Muscle layer of colon (tissue), 2 donors: ENCODE data around the gene PCCA.
"Not testable (repeated sequence)": the region's sequence is repeated elsewhere in the genome, so short reads cannot be mapped to it uniquely, and the experiment has no call there.

Experiments
- H3K27ac ChIP-seq: one replicate; pipeline ENCODE4 v1.7.0; 2013; ENCODE audit warnings: low read depth, mild to moderate bottlenecking, low read length, moderate library complexity
- H3K27me3 ChIP-seq, 2 donors: one replicate each; pipeline ENCODE4 v1.7.0; 2013; ENCODE audit warnings: low read length in 2 of 2, mild to moderate bottlenecking in 2 of 2; ENCODE audit not compliant: insufficient read depth in 2 of 2, control insufficient read depth in 1 of 2
- H3K36me3 ChIP-seq: one replicate; pipeline ENCODE4 v1.7.0; 2013; ENCODE audit warnings: mild to moderate bottlenecking, low read length; ENCODE audit not compliant: insufficient read depth
- H3K4me1 ChIP-seq: one replicate; pipeline ENCODE4 v1.7.0; 2013; ENCODE audit warnings: mild to moderate bottlenecking, low read length; ENCODE audit not compliant: insufficient read depth
- H3K4me3 ChIP-seq, 2 donors: one replicate each; pipeline ENCODE4 v1.7.0; 2013; ENCODE audit warnings: low read length in 2 of 2, low read depth in 1 of 2, mild to moderate bottlenecking in 1 of 2, moderate library complexity in 1 of 2
- H3K9ac ChIP-seq: one replicate; pipeline ENCODE4 v1.7.0; 2013; ENCODE audit warnings: low read length
- H3K9me3 ChIP-seq: one replicate; pipeline ENCODE4 v1.7.0; 2013; ENCODE audit warnings: mild to moderate bottlenecking, low read length
- donor health status: abdominal sarcoma.
- donor health status: Adenocarcinoma of cecum.

The PCCA gene

DNA sequence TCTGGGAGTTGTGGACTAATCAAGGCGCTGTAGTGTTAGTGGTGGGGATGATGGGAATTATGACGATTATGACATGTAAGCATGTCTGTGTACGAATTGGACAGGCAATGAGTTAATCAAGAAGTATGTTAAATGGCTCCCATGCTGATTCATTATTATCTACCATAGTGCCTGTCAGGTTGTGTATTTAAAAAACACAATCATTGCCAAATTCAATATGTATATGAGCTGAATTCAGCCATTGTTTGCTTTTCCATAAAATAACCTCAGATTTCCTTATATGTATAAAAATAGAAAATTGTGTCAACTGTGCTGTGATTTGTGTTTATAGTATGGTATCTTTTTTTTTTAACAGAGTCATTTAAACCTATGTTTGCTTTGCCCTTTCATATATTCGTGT lies 37.1 kb downstream of the PCCA start:
- H3K27ac ChIP-seq, result no peak overlapping the region
- no peak overlapping the region for H3K9ac ChIP-seq
- H3K36me3 ChIP-seq, result peaks cover 5% of the 10 kb centered on the region
- peaks cover 12% of the 10 kb centered on the region for H3K4me1 ChIP-seq
- no peak overlapping the region for H3K4me3 ChIP-seq
- H3K9me3 ChIP-seq, result no peaks in the 10 kb centered on the region
- H3K27me3 ChIP-seq, result no peaks in the 10 kb centered on the region

- H3K9me3 ChIP-seq, result no peaks in the 10 kb centered on the region
- peaks cover 12% of the 10 kb centered on the region for H3K4me1 ChIP-seq
- H3K9ac ChIP-seq, result no peak overlapping the region
- H3K4me3 ChIP-seq, result no peak overlapping the region
- H3K27me3 ChIP-seq, result no peaks in the 10 kb centered on the region
- no peaks in the 10 kb centered on the region for H3K36me3 ChIP-seq
- no peak overlapping the region for H3K27ac ChIP-seq
Observed at GRCh38 chr13:100128373-100128772, 39.5 kb downstream of the PCCA start.

DNA sequence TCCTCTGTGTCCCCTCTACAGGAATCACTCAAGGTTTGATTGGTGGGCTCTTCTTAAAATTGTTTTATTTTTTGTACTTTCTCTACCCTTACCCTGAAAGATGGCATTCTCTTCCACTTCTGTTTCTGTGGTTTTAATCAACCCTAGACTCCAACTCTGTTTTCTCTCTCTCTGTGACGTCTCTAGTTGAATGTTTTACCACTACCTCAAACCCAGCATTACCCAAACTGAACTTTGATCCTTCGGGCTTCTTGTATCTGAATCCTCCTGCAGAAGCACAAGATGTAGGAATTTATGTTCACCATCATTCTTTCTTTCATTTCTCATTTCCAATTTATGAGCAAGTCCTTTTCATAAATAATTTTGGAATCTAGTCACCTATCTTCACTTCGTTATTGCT lies 39.9 kb downstream of the PCCA start:
- no peak overlapping the region for H3K27ac ChIP-seq
- H3K4me3 ChIP-seq, result no peak overlapping the region
- H3K4me1 ChIP-seq, result peaks cover 12% of the 10 kb centered on the region
- no peak overlapping the region for H3K9ac ChIP-seq
- no peaks in the 10 kb centered on the region for H3K36me3 ChIP-seq
- H3K27me3 ChIP-seq, result no peaks in the 10 kb centered on the region
- H3K9me3 ChIP-seq, result no peaks in the 10 kb centered on the region

GRCh38 chr13:100129605-100130004 lies 40.7 kb downstream of the PCCA start:
- Histone ChIP-seq H3K9me3 (no peaks in the 10 kb centered on the region), H3K4me1 (peaks cover 12% of the 10 kb centered on the region), H3K27me3 (no peaks in the 10 kb centered on the region), H3K4me3 (no peak overlapping the region), H3K27ac (no peak overlapping the region), H3K9ac (no peak overlapping the region), H3K36me3 (no peaks in the 10 kb centered on the region)

DNA sequence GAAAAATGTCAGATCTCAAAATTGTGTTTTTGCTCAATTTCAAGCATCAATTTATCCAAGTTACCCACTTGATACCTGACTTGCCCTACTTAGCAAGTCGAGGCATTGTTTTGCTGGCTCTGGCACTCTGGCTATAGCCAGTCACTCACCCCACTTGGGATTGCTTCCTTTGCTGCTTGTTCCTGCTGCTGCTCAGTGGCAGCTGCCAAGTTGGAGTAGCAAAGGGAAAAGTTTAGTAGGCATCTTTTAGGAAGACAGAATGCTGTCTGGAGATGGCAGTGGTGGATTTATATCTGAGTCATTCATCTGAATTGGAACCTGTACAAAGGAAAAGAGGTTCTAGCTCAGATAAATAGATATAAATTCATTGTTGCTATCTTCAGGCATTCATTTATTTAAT lies 41.2 kb downstream of the PCCA start:
- Histone ChIP-seq H3K36me3 (no peaks in the 10 kb centered on the region), H3K4me1 (peaks cover 12% of the 10 kb centered on the region), H3K9me3 (no peaks in the 10 kb centered on the region), H3K4me3 (no peak overlapping the region), H3K9ac (no peak overlapping the region), H3K27me3 (no peaks in the 10 kb centered on the region), H3K27ac (no peak overlapping the region)

DNA sequence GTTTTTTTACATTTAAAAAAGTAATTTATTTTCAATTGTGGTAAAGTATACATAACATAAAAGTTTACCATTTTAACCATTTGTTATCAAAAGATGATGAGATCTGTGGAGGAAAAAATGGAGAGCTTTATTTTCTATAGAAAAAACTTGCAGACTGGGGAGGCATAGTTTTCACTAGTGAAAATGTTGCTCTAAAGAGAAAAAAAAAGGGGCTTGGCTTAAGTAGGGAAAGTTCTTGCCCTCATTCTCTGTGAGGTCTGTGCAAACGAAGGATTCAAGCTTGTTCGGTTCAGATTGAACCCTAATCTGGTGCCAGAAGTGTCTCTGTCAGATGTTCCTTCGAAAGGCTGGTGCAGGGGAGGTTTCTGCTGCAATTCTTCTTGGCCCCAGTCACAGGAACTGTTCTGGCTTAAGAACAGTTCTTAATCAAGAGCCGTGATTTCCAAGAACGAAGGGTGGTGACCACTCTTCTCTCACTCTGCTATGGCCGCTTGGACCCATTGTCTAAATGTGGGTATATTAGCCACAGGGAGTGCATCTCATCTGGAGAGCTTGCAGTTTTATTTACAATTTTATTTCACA lies 42.1 kb downstream of the PCCA start:
- Histone ChIP-seq H3K36me3 (no peaks in the 10 kb centered on the region), H3K4me3 (no peak overlapping the region), H3K9ac (no peak overlapping the region), H3K27ac (no peak overlapping the region), H3K27me3 (no peaks in the 10 kb centered on the region), H3K4me1 (peaks cover 12% of the 10 kb centered on the region), H3K9me3 (no peaks in the 10 kb centered on the region)

- H3K9me3 ChIP-seq, result no peaks in the 10 kb centered on the region
- H3K27me3 ChIP-seq, result no peaks in the 10 kb centered on the region
- H3K27ac ChIP-seq, result no peak overlapping the region
- peaks cover 12% of the 10 kb centered on the region for H3K4me1 ChIP-seq
- no peak overlapping the region for H3K4me3 ChIP-seq
- H3K9ac ChIP-seq, result no peak overlapping the region
- H3K36me3 ChIP-seq, result no peaks in the 10 kb centered on the region
Observed at GRCh38 chr13:100131863-100132574, 43.1 kb downstream of the PCCA start.

GRCh38 chr13:100138859-100139491 lies 50.1 kb downstream of the PCCA start:
- no peak overlapping the region for H3K4me3 ChIP-seq
- no peaks in the 10 kb centered on the region for H3K4me1 ChIP-seq
- H3K27ac ChIP-seq, result no peak overlapping the region
- no peaks in the 10 kb centered on the region for H3K27me3 ChIP-seq
- H3K9me3 ChIP-seq, result no peaks in the 10 kb centered on the region
- H3K9ac ChIP-seq, result no peak overlapping the region
- no peaks in the 10 kb centered on the region for H3K36me3 ChIP-seq

DNA sequence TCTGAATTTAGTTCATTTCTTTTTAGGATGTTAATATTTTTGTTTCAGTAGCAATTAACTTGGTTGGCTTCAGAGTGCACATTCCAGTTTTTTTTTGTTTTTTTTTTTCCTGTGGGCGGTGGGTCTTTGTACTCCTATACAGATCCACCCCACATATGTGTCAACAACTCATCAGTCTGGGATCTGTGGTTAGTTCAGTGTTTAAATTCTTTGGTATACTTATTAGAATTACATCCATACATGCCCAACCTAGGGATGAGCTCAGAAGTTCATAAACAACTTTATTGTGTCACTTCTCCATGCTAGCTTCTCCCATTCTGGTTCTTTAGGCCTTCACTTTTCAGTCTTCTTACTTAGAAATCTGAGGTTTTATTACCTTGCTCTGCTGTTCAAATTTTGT lies 50.9 kb downstream of the PCCA start:
- Histone ChIP-seq H3K9ac (no peak overlapping the region), H3K4me1 (no peaks in the 10 kb centered on the region), H3K27ac (no peak overlapping the region), H3K9me3 (no peaks in the 10 kb centered on the region), H3K4me3 (no peak overlapping the region), H3K27me3 (no peaks in the 10 kb centered on the region), H3K36me3 (no peaks in the 10 kb centered on the region)

DNA sequence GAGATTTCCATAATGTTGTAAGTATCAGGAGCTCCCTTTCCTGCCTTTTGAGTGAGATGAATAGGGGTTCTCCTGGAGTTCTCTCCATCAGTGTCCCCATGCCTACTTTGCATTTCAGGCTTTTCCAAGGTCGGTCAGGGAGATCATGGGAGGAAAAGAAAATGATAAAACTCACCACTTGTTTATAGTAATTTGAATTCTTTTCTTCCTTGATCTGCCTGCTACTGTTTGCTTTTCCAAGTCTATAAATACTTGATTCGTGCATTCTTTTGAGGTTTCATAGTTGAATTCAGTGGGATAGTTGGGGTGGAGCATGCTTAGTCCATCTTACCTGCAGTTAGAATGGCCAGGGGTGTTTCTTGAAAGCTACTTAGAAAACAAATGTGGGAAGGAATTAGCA lies 51.5 kb downstream of the PCCA start:
- Histone ChIP-seq H3K9ac (no peak overlapping the region), H3K9me3 (no peaks in the 10 kb centered on the region), H3K4me3 (no peak overlapping the region), H3K27ac (no peak overlapping the region), H3K36me3 (no peaks in the 10 kb centered on the region), H3K27me3 (no peaks in the 10 kb centered on the region), H3K4me1 (no peaks in the 10 kb centered on the region)

DNA sequence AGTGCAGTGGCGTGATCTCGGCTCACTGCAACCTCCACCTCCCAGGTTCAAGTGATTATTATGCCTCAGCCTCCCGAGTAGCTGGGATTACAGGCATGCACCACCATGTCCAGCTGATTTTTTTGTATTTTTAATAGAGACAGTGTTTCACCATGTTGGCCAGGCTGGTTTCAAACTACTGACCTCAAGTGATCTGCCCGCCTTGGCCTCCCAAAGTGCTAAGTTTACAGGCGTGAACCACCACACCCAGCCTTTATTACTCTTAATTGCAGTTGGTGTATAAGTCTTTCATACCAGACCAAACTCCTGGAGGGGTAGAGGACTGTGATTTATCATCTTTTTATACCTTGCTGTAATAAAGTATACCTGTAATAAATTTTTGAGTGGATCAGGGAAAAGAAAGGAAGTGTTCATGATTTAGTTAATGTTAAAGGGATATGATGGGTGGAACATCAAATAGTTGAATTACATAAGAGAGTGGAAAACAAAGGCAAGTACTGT lies 52.6 kb downstream of the PCCA start:
- not testable (repeated sequence) for H3K27ac ChIP-seq, H3K27me3 ChIP-seq, H3K36me3 ChIP-seq, H3K4me1 ChIP-seq, H3K4me3 ChIP-seq, H3K9ac ChIP-seq, H3K9me3 ChIP-seq
